GM21528 (cell line): ENCODE results near the gene CD9.
"Not testable (repeated sequence)": the region's sequence is repeated elsewhere in the genome, so short reads cannot be mapped to it uniquely, and the experiment has no call there.

Experiments
- ATAC-seq: cut with Tn5 transposase; IDR thresholded peaks from one replicate; pipeline ENCODE4 v1.9.1; 2021; ENCODE audit warnings: mild to moderate bottlenecking, moderate library complexity; ENCODE audit not compliant: unreplicated experiment, low FRiP score

Gene CD9

DNA sequence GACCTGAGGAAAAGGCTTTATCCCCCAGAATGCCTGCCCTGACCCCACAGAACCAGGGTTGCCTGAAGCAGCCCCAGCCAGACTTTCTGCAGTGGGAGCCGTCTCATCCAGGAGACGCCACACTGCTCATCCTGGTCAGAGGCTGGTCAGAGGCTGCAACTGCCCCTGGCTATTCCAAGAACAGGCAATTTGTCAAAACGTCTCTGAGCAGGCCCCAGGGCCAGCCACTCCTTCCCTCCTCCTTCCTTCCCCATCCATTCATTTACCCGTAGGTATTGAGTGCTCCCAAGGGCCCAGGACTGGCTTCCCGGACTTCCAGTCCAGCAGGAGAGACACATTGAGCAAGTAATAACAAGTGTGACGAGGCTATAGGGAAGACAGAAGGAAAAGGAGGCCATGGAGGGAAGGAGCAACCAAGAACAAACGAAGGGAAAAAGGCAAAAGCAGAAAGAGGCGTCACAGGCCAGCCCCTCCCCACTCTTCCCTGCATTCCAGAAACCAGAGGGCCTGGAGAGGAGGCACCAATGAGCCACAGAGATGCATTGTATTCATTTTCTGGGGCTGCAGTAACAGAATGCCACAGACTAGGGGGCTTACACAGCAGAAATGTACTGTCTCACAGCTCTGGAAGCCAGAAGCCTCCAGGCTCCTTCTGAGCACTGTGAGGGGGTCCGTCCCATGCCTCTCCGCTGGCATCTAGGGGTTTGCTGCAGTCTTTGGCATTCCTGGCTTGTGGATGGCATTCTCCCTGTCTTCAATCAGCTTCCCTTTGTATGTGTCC lies 21.0 kb upstream of the CD9 start:
- no peak for ATAC-seq

DNA sequence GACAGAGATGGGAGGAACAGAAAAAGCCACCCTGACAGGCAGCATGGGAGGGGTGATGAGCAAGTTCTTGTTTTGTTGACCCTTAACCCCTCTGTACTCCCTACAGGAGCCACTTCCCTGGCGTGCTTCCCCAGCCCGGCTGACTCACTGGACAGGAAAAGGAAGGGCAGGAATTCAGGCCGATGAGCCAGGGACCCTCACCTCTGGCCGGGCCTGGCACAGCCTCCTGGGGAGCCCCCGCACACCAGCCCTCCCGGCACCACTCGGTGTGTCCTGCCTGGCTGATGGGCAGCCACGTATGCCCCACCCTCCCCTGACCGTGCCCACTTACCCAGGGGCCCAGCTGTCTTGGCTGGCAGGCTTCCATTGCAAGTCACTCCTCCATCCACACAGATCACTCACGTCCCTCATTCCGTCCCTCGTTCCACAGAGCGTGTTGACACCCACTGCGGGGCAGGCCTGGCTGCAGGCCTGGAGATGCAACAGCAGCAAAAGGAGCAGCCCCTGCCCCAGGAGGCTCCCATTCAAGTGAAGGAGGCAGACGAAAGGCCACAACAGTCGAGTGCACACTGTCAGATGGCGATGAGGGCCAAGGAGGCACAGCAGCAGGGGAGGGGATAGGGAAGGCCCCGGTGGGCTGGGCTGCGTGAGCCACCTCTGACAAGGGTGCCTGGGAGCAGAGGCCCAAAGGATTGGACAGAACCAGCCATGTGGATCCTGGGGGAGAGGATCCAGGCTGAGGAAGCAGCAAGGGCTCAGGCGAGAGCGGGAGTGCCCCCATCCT lies 19.7 kb upstream of the CD9 start:
- ATAC-seq: no peak

DNA sequence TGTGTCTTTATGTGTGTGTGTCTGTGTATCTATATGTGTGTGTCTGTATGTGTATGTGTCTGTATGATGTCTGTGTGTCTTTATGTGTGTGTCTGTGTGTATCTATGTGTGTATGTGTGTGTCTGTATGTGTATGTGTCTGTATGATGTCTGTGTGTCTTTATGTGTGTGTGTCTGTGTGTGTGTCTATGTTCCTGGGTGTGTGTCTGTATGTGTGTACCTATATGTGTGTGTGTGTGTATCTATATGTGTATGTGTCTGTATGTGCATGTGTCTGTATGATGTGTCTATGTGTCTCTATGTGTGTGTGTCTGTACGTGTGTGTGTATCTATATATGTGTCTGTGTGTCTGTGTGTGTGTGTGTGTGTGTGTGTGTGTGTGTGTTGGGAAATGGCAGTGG lies 19.0 kb upstream of the CD9 start:
- ATAC-seq: no peak

DNA sequence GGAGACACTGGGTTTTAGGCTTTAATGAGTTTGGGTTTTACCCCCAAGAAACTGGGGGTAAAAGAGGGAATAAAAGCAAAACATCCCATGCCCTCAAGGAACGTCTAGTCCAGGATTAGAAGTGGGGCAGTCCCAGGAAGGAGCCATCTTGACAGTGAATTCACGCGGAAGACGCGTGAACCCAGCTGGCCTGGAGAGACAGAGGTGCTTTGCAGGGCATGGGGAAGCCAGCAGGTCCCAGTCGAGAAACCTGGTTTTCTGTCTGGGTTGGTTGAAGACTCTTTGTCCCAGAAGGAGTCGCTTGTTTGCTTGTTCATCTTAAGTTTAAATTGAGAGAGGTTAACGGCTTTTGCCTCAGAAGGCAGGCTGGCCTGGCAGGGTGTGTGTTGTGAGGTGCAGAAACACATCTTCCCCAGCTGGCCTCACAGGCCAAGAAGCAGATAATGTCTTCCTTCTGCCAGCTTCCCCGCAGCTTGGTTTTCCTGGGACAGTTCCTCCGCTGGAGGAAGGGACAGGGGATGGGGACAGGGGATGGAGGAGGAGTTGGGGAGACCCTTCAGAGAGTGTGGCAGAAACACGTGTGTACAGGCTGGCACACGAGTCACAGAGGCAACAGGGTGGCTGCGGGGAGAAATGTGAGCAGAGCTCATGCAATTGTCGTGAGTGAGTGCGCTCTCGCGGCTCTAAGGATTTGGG lies 18.5 kb upstream of the CD9 start:
- no peak for ATAC-seq

DNA sequence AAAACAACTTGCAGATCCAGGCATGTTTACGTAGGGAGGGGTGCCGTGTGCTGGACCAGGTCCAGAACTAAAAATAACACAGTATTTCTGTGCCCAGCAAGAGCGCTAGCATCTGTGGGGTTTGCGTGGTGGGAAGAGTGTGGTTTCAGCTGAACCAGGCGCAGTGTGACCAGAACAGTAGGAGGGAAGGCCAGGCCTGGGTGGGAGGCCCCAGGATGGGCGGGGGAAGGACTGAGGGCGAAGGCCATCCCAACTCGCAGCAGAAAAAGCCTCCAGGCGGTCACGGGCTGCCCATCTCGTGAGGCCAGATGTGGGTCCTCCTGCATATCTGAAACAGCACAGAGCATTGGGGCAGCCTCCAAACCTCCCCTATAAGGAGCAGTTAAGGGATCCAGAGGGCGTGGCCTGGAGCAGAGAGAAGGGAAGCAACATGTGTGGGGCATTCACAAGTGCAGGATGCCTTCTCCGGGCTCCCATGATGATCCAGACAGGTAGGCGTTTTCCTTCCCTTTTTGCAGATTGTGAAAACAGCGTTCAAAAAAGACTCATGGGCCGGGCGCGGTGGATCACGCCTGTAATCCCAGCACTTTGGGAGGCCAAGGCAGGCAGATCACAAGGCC lies 17.8 kb upstream of the CD9 start:
- no peak for ATAC-seq

DNA sequence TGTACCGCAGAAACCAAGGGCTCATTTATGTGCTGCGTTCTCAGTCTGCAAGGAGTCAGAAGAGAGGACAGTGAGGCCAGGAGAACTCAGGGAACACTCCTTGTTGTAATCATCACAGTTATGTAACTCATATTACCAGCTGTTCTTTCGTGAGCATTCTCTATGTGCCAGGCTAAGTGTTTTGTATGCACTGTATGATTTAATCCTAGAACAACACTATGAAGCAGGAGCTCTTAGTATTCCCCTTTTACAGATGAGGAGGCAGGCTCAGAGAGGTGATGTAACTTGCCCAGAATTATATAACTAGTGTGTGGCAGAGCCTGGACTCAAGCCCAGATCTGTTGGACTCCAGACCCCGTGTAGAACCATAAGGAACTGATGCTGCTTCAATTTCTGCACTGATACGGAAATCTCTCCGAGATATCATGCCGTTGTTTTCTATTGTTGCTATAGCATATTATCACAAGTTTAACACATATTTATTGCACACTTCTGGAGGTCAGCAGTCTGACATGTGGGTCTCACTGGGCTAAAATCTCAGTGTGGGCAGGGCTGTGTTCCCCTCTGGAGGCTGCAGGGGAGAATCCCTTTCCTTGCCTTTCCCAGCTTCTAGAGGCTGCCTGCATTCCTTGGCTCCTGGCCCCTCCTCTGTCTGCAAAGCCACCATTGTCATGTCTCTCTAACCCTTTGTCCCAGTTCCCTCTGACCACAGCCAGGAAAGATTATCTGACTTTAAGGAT lies 16.3 kb upstream of the CD9 start:
- ATAC-seq: no peak

DNA sequence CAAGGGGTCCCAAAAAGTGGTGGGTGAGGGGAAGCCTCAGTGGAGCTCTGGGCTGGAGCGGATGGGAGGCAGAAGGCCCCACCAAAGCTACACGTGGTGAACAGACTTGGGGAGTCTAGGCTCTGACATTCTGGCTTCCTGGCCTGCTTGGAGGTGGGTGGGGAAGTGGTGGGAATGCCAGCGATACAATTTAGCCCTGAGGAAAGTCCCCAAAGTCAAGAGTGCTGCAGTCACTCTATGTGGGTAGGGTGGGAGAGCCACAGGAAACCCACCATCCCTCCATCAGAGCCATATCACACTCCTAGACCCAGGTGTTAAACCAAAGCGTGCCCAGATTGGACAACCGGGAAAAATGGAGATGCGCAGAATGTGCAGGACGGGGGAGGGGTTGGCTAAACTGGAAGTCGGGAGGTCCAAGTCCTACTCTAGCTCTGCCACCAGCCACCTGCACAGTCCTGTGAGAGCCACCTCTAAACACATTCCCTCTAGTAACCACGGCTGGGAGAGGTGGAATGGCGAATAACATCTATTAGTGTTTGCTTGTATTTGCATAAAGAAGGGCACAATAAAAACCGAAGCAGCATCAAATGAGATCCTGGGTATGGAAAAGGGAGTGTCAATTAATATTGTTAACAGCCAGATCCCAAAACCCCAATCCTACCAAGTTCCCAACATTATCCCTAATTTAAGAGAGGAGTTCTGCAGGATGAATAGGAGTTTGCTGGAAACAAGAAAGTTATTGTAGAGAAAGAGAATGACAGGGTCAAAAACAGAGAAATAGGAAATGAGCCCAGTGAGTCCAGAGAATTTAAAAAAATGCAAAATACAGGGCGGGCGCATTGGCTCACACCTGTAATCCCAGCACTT lies 14.0 kb upstream of the CD9 start:
- no peak for ATAC-seq

DNA sequence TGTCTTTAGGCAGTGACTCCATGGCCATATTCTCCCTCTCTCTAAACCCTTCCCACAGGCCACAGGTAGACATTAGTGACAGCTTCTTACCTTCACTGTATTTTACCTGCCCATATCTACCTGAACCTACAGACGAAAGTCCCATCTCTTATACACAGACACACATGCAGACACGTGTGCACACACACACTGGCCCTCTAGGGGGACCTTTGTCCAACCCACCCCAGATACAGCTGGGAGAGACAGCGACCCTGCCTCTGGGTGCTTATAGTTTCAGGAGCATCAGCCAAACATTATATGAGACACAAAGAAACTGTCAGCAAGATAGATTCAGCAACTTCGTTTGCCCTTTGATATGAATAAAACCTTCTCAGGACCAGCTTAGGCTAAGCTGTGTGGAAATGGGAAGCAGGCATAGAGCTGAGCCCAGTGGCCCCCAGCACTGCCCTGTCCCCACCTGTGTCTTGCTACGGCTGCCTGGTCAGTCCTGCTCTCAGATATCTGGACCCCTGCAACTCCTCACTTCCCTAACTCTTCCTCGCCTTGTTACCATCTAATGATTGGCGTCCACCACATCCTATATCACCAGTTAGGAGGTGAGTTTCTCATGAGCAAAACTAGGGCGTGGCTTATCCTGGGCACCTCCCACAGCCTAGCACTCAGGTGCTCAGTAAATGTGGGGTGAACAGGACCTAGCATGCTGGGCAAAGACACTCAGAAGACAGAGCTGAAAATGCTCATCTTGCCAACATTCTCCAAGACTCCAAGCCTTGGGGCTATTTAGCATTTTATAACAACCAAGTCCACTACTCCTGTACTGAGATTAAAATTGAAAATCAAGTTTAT lies 12.0 kb upstream of the CD9 start:
- ATAC-seq: no peak

DNA sequence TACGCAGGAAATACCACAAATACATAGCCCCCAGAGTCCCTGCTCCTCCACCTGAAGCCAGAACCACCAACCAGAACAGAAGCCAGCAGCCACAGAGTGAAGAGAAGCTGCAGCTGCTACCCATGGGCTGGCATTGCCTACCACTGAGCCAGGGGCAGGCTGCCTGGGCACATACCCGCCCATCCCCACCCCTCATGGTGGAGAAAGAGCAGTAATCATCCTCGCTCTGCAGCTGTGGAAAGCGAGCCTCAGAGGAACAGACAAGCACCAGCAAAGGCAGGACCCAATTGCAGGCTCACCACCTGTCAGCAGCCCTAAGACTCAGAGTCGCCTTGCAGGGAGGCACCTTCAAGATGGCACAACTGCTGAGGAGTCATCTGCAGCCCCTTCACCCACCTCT lies 11.2 kb upstream of the CD9 start:
- no peak for ATAC-seq

DNA sequence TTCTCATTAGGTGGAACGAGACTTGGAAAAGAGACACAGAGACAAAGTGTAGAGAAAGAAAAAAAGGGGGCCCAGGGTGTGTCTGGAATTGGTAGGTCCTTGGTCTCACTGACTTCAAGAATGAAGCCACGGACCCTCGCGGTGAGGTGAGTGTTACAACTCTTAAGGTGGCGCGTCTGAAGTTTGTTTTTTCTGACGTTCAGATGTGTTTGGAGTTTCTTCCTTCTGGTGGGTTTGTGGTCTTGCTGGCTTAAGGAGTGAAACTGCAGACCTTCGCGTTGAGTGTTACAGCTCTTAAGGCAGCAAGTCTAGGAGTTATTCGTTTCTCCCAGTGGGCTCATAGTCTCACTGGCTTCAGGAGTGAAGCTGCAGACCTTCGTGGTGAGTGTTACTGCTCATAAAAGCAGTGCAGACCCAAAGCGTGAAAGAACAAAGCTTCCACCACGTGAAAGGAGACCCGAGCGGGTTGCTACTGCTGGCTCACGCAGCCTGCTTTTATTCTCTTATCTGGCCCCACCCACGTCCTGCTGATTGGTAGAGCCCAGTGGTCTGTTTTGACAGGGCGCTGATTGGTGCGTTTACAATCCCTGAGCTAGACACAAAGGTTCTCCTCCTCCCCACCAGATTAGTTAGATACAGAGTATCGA lies 10.1 kb upstream of the CD9 start:
- ATAC-seq: not testable (repeated sequence)

DNA sequence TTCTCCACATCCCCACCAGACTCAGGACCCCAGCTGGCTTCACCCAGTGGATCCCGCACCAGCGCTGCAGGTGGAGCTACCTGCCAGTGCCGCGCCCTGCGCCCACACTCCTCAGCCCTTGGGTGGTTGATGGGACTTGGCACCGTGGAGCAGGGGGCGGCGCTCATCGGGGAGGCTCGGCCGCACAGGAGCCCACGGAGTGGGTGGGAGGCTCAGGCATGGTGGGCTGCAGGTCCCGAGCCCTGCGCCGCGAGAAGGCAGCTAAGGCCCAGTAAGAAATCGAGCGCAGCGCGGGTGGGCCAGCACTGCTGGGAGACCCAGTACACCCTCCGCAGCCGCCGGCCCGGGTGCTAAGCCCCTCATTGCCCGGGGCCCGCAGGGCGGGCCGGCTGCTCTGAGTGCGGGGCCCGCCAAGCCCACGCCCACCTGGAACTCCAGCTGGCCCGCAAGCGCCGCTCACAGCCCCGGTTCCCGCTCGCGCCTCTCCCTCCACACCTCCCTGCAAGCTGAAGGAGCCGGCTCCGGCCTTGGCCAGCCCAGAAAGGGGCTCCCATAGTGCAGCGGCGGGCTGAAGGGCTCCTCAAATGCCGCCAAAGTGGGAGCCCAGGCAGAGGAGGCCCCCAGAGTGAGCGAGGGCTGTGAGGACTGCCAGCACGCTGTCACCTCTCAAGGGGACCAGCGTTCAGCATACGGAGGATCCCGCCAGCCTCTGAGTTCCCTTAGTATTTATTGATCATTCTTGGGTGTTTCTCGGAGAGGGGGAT lies 9.3 kb upstream of the CD9 start:
- ATAC-seq: not testable (repeated sequence)

DNA sequence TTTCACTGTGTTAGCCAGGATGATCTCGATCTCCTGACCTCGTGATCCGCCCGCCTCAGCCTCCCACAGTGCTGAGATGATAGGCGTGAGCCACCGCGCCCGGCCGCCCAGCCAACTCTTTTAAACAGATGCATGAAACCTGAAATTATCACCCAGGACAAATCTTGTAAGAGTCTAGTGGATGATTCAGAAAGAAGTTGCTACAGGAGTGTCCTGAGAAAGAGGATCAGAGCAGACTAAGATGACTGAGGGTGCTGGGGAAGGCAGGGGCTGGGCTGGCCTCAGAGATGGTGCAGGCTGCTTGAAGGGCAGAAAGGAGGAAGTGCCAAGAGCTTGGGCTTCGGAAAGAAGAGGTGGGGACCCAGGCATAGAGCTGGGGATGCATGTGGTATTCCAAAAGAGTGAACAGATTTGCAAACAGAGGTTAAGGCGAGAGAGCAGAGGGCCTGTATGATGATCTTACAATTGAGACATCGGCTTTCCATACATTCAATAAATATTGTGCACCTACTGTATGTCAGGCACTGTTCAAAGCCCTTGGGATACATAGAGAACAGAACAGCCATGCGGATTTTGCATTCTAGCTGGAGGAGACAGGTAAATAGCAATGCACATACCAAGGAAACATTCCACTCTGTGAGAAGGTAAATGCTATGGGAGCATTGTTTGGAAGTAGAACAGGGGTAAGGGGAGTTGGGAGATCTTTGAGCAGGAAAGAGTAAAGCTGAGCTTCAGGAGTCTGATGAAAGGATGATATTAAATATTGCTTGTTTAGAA lies 7.4 kb upstream of the CD9 start:
- no peak for ATAC-seq

DNA sequence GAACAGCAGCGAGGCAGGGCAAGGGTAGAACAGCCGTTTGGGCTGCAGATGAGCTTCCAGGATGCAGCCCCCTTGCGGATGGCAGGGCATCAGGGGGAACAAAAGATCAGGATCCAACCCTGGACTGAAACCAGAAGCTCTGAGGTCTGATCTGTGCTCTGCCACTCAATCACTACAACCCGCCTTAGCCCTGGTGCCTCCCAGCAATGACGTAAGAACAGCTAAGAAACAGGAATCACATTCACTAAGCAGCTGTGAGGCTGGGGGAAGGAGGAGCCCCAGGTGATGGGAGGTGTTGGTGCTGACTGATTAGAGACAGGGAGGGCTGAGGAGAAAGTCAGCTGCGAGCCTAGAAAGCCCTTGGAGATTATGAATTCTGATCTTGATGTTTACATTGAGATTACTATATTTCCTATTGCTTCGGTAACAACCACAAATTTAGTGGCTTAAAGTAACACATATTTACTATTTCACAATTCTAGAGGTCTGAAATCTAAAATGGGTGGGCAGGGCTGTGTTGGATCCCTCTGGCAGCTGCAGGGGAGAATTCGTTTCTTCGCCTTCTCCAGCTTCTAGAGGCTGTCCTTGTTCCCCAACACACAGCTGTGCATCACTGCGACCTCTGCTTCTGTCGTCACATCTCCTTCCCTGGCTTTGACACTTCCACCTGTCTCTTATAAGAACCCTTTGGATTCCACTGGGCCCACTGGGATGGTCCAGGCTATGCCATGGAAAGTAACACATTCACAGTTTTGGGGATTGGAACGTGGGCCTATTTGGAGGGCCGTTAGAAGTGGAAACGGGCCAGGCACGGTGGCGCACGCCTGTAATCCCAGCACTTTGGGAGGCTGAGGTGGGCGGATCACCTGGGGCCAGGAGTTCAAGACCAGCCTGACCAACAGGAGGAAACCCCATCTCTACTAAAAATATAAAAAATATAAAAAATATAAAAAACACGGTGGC lies 6.1 kb upstream of the CD9 start:
- no peak for ATAC-seq

DNA sequence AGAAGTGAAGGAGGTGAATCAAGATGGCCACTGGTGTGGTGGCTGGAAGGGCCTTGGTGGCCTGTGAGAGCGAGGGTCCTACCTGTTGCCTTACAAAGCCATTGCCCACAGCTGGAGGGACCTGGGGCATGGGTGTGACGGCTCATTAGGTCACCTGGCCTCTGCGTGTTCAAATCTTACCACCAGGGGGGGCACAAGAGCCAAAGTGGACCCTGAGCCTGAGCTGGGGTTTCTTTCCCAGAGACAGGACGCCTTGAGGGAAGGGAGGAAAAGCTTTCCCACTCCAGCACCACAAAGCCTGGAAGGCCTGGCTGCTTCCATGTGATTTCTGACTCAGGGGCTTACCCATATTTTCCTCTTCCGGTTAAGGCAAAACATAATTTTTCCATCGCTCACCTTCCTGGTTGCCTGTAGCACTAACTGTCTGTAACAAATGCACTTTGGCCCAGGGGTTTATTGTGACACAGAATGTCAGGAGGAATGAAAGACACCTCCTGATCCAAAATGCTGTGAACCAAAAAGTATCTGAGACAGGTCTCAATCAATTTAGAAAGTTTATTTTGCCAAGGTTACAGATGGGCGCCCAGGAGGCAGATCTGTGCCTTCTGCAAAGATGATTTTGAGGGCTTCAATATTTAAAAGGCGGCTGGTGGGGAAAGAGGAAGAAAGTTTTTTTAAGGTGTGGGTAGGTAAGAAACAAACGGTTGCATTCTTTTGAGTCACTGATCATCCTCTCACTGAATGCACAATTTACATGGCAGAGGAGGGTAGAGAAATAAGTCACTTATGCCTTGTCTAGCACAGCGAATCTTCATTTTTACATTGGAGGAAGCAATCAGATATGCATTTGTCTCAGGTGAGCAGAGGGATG lies 4.3 kb upstream of the CD9 start:
- ATAC-seq: no peak
